Vagina (tissue), 2 donors: ENCODE measurements around the gene CIDEB.

ENCODE experiments used
- POLR2A ChIP-seq, 2 donors: fragments of 450-650 bp; IDR thresholded peaks; one replicate each; pipeline ENCODE4 v1.6.1; 2017; ENCODE audit warnings: antibody characterized with exemption in 2 of 2, mild to moderate bottlenecking in 2 of 2, moderate library complexity in 2 of 2
- TF ChIP-seq, protein P1 (sequence below), 3 experiments: fragments of 450-650 bp in 2 of 3; fragments of 200-600 bp in 1 of 3; sonication (generic) in 1 of 3; IDR thresholded peaks; one replicate each; pipeline ENCODE4 v1.5.1; 2017 to 2019; ENCODE audit warnings: antibody characterized with exemption in 3 of 3, mild to moderate bottlenecking in 2 of 3, moderate library complexity in 2 of 3

DNA sequence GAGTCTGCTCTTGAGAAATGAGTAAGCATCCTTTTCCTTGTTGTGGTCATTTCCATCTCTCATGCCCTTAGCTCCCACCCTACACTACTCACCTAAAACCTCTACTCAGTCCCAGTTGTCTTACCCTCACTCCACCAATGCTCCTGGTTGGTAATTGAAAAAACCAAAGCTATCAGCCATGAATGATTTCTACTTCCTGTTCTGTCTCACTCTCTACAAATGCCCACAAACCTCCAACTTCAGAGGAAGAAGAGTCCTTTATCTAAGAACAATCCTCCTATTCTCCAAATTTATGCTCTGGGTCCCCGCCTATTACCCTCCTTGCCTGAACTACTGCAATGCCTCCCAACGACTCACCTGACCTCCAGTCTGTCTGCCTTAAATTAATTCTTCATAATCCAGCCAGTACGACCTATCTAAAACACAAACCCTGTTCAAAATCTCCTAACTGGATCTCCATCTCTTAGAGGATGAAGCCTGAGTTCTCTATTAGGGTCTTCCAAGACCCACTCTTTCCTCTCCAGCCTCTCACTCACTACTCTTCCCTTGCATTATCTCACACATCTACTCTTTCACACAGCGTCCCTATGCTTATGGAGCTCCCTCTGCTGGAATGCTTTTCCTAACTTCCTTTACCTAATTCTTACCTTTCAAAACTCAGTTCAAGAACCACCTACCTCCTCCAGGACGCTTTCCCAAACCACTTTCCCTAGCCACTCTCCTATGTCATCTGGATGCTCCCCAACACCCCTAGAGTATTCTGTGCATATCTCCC lies 10.4 kb downstream of the CIDEB start:
- no peak for TF ChIP-seq POLR2A (IDR thresholded peaks at IDR 0.05)
- TF ChIP-seq, protein P1, sequence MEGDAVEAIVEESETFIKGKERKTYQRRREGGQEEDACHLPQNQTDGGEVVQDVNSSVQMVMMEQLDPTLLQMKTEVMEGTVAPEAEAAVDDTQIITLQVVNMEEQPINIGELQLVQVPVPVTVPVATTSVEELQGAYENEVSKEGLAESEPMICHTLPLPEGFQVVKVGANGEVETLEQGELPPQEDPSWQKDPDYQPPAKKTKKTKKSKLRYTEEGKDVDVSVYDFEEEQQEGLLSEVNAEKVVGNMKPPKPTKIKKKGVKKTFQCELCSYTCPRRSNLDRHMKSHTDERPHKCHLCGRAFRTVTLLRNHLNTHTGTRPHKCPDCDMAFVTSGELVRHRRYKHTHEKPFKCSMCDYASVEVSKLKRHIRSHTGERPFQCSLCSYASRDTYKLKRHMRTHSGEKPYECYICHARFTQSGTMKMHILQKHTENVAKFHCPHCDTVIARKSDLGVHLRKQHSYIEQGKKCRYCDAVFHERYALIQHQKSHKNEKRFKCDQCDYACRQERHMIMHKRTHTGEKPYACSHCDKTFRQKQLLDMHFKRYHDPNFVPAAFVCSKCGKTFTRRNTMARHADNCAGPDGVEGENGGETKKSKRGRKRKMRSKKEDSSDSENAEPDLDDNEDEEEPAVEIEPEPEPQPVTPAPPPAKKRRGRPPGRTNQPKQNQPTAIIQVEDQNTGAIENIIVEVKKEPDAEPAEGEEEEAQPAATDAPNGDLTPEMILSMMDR (IDR thresholded peaks at IDR 0.05) = no peak
